Motor neuron (in vitro differentiated cells): ENCODE results near the gene ABR. TPM values are rescaled to one million over a fixed set of nuclear protein-coding genes. Genes with fewer than 3 reads are reported as not detected.

ENCODE experiments used
- ATAC-seq, 8 experiments: fragments of 200-7000 bp; cut with Tn5 transposase; replicated peaks in 6 of 8; 2 replicates each; pipeline ENCODE4 v1.8.0; 2021; ENCODE audit warnings: mild to moderate bottlenecking in 8 of 8, moderate library complexity in 8 of 8
- H3K27ac ChIP-seq, 2 donors: fragments of 250-450 bp; sonication (Bioruptor Pico); 2 replicates each; pipeline ENCODE4 v1.9.0; 2021; ENCODE audit warnings: antibody characterized with exemption in 2 of 2, mild to moderate bottlenecking in 2 of 2, moderate library complexity in 1 of 2
- H3K4me1 ChIP-seq, 2 donors: fragments of 250-450 bp; sonication (Bioruptor Pico); replicated peaks in 1 of 2; 2 replicates each; pipeline ENCODE4 v1.6.1; 2021; ENCODE audit warnings: antibody characterized with exemption in 2 of 2, mild to moderate bottlenecking in 2 of 2, moderate library complexity in 1 of 2
- H3K4me3 ChIP-seq, 5 donors: fragments of 250-450 bp; sonication (Bioruptor Pico); 2 replicates each; pipeline ENCODE4 v1.9.0; 2021; ENCODE audit warnings: antibody characterized with exemption in 5 of 5, mild to moderate bottlenecking in 5 of 5, moderate library complexity in 4 of 5
- WGBS, 10 experiments: fragments of 450-650 bp; shearing (Covaris generic); methylation state at CpG; one replicate each; pipeline ENCODE4 v1.0.0; 2022; 5-methylcytosine and 5-hydroxymethylcytosine counted together
- in situ Hi-C, 9 experiments: fragments of 400-800 bp; cut with MboI; loops; one replicate each; pipeline ENCODE4 v1.15.0; 2021; ENCODE audit warnings: low sequenced_read_pairs in 9 of 9, low pct_unique_long_range_greater_than_20kb in 2 of 9; ENCODE audit not compliant: unreplicated experiment in 9 of 9
- total RNA-seq, 8 experiments: library from RNA; unstranded; fragments of 300-600 nt; gene quantifications; 2 replicates each; pipeline versions ENCODE4 v1.2.3 to v1.2.4, GENCODE V29; 2022

ABR gene
- total RNA-seq, 8 experiments from 2014 or later: 21.4 to 87.4 (median 33.1) TPM

DNA sequence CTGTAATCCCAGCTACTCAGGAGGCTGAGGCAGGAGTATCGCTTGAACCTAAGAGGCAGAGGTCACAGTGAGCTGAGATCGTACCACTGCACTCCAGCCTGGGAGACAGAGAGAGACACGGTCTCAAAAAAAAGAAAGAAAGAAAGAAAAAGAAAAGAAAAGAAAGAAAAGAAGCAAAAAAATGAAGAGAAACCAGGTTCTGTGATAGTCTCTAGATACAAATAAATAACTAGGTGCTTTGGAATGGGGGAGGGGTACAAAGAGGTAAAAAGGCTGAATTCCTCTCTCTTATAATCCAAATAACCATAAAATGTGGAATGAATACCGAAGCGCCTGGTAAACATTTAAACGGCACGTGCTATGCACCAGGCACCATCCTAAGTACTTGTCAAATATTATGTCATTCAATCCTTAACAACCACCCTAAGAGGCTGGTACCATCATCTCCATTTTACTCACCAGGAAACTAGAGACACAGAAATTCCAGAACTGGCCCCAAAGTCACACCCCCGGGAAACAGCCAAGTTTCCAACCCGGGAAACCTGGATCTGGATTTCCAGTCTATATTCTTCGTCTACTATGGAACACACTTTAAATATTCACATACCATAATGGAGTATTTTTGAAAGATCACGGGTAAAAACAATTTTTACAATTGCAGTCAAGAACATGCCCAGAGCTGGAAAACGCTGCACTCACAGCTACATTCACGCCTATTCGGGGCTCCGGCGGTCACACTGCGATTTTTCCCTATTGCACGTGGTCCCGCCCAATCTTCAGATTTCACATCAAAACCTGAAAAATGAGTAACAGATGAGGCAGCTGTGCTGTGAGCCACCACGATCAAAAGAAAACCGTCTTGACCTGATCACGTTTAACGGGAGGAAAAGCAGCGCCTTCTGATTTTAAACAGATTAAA lies 210.7 kb downstream of the ABR start:
- in situ Hi-C loops: loop anchor here in 1 of 9 experiments (10.0 kb wide), 1 partner anchor 164 kb away; no protein-coding TSS in a partner anchor
- Histone ChIP-seq H3K4me3 (no peak overlapping the region), H3K4me1 (peaks cover 33 to 35% of the 10 kb centered on the region in 2 donors), H3K27ac (peak overlapping the region in 1 of 2 donors; percentile 31)
- 13 to 97% (median 88%) methylated on average over 7 to 18 of the region's 24 CpGs for WGBS, 10 experiments
- ATAC-seq: peak in 5 of 8 experiments; percentile 25 to 86 (median 63)

DNA sequence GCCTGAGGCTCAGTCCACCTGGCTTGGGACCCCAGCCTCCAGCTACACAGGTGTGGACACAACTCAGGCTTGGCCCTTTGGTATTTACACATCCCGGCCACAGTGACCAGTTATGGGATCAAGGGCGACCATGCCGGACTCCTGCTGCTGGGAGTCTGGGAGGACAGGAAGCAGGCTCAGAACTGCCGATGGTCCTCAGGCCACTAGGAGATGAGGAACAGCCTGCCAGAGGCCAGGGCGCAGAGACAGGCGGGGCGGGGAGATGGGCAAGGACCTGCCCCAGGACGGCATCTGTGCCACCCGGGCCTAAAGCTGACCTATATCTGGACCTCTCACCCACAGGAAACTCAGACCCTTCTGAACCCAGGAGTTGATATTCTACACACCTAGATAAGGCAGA lies 212.7 kb downstream of the ABR start:
- no peak overlapping the region for H3K27ac ChIP-seq
- in situ Hi-C loops: loop anchor here in 1 of 9 experiments (10.0 kb wide), 1 partner anchor 162 kb away; no protein-coding TSS in a partner anchor
- 94 to 100% (median 100%) methylated on average over 1 to 6 of the region's 9 CpGs; no CpG with 5 or more reads in 5 of the 10 experiments for WGBS, 10 experiments
- no peak overlapping the region for H3K4me3 ChIP-seq
- no peak for ATAC-seq
- H3K4me1 ChIP-seq: peaks cover 51 to 53% of the 10 kb centered on the region in 2 donors

DNA sequence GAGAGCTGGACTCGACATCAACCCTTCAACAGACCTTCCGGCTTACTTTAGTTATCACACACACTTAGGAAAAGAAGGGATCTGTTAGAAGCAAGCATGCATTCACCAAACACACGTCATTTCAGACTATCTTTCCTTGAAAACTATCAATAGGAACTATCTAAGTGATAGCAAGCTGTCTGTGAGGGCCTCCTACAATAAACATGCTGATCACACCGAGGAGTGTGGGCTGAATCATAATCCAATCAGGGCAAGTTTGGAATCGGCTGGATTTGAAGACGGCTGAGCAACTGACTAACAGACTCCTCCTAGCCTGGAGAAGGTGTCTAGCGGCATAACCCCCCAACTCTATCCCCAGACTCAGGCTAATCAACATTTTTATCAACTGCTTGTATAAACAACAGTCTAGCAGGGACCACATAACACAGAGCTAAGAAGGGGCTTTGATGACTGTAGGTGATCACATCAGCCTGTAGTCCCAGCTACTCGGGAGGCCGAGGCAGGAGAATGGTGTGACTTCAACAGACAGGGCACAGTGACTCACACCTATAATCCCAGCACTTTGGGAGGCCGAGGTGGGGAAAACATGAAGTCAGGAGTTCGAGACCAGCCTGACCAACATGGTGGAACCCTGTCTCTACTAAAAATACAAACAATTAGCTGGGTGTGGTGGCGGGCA lies 214.3 kb downstream of the ABR start:
- Histone ChIP-seq H3K4me1 (peaks cover 51 to 52% of the 10 kb centered on the region in 2 donors), H3K27ac (peak overlapping the region in 1 of 2 donors; percentile 27), H3K4me3 (no peak overlapping the region)
- peak in 5 of 8 experiments; percentile 14 to 31 (median 25) for ATAC-seq
- in situ Hi-C loops: loop anchor here in 1 of 9 experiments (10.0 kb wide), 1 partner anchor 161 kb away; no protein-coding TSS in a partner anchor
- 27 to 97% (median 76%) methylated on average over 1 to 12 of the region's 12 CpGs for WGBS, 10 experiments

DNA sequence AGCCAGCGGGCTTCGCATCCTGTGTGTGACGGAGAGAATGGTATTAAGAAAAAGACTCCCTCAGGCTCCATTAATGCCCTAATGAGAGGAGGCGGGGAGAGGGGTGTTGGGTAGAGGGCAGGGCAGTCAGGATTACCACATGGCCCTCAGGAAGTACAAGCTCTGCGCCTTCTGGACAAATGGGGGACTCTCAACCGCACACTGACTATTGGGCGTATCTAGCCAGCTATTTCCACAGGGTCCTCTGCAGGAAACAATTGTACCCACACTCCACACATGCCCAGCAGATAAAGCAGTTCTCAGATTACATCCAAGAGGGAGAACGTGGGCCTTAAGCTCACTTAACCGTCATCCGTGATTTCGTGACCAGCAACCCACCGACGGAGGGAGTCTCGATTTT lies 214.9 kb downstream of the ABR start:
- Histone ChIP-seq H3K27ac (peak overlapping the region; percentile 27 to 28), H3K4me3 (no peak overlapping the region)

DNA sequence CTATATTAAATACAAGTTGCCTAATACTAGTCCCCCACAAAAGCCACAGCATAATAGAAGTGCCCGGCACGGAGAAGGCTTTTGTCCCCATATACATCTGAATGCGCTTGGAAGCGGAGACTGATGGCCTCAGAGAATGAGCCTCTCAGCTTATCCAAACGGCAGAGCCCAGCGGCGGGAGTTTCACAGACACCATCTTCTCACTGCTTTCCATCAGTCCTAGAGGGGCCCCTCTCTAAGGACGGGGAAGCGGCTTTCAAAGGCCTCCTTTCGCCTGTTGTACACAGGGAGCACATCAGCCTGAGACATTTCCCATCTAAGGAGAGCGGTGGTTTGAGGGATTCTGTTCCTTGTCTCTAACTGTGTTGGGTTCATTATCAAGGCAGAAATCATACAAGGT lies 217.1 kb downstream of the ABR start:
- H3K4me3 ChIP-seq: peak overlapping the region in 2 of 5 donors; percentile 7 to 8
- peak in 5 of 8 experiments; percentile 77 to 87 (median 80) for ATAC-seq
- H3K27ac ChIP-seq: peak overlapping the region; percentile 31 to 74
- in situ Hi-C loops: loop anchor here in 1 of 9 experiments (10.0 kb wide), 1 partner anchor 158 kb away; no protein-coding TSS in a partner anchor
- 0 to 100% (median 58%) methylated on average over 1 to 3 of the region's 11 CpGs; no CpG with 5 or more reads in 5 of the 10 experiments for WGBS, 10 experiments
- H3K4me1 ChIP-seq: peaks cover 37 to 41% of the 10 kb centered on the region in 2 donors

More for the DNA sequence above, 214.9 kb downstream of the ABR start:
- peaks cover 46% of the 10 kb centered on the region in 2 donors for H3K4me1 ChIP-seq
- WGBS, 10 experiments: 30 to 95% (median 56%) methylated on average over 2 to 10 of the region's 14 CpGs; no CpG with 5 or more reads in 3 of the 10 experiments
- in situ Hi-C loops: loop anchor here in 1 of 9 experiments (10.0 kb wide), 1 partner anchor 160 kb away; no protein-coding TSS in a partner anchor
- peak in 5 of 8 experiments; percentile 5 to 42 (median 35) for ATAC-seq

DNA sequence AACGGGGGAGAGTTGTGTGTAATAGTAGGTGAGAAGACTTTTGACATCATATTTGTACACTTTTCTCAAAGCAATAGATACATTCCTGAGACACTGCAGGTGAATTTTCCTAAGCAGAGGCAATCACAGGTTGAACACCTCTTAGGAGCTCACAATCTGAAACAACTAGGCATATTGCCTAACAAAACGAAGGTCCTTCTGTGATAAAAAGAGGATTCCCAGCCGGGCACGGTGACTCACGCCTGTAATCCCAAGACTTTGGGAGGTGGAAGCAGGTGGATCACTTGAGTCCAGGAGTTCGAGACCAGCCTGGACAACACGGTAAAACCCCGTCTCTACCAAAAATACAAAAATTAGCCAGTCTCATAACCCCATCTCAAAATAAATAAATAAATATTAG lies 217.6 kb downstream of the ABR start:
- peak overlapping the region; percentile 33 to 74 for H3K27ac ChIP-seq
- 42 to 97% (median 83%) methylated on average over 1 to 5 of the region's 8 CpGs; no CpG with 5 or more reads in 3 of the 10 experiments for WGBS, 10 experiments
- peaks cover 39 to 43% of the 10 kb centered on the region in 2 donors for H3K4me1 ChIP-seq
- ATAC-seq: no peak
- H3K4me3 ChIP-seq: no peak overlapping the region
- in situ Hi-C loops: loop anchor here in 1 of 9 experiments (10.0 kb wide), 1 partner anchor 157 kb away; no protein-coding TSS in a partner anchor

DNA sequence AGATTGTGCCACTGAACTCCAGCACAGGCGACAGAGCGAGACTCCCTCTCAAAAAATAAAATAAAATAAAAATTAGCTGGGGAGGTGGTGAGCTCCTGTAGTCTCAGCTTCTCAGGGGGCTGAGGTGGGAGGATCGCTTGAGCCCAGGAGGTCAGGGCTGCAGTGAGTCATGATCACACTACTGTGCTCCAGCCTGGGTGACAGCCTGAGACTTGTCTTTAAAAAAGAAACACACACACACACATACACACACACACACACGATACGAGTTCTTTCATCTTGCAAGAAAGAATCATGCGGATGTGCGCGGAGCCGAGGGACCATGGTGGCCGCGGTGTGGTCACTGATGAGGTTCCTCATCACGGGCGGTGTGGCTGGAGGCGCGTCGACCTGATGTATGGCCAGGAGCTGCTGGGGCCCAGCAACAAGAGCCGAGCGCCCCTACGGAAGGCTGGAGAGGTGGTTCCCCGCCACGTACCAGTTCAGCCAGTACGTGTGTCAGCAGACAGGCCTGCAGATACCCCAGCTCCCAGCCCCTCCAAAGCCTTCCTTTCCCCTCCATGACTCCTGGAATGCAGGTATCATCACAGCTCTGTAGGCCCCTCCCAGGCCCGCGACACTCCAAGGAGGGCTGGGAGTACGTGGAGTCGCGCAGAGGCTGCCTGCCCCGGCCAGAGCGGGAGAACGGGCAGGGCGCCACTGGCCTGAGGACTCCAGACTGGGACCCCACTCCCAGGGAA lies 220.9 kb downstream of the ABR start:
- Histone ChIP-seq H3K27ac (peak overlapping the region in 1 of 2 donors; percentile 46), H3K4me3 (no peak overlapping the region), H3K4me1 (peaks cover 27 to 32% of the 10 kb centered on the region in 2 donors)
- 80 to 100% (median 100%) methylated on average over 1 to 6 of the region's 31 CpGs; no CpG with 5 or more reads in 3 of the 10 experiments for WGBS, 10 experiments
- in situ Hi-C loops: no loop called here
- peak in 4 of 8 experiments; percentile 39 to 55 (median 46) for ATAC-seq

DNA sequence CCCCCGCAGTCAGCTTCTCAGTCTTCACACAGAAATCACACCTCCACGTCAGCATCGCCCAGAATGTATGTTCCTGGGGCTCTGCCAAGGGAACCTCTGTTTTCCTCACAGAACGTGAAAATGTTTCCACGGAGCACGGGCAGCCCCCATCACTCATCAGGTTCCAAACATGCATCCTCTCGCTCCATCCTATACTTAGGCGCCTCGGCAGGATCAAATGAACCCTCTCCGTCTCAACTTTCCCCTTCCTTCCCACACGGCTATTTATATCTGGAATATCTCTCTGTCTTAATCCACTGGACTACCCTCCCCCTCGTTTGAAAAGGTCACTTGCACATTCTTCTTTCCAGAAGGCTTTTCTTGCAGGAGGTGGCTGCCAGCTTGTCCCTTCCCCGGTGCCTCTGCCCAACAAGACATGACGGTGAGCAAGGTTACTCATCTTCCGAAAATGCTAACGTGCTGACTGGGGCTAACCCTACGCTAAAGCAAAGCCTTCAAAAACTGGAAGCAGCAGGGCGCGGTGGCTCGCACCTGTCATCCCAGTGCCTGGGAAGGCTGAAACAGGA lies 221.8 kb downstream of the ABR start:
- H3K4me1 ChIP-seq: peaks cover 19 to 23% of the 10 kb centered on the region in 2 donors
- in situ Hi-C loops: no loop called here
- WGBS, 10 experiments: 81 to 100% (median 93%) methylated on average over 1 to 15 of the region's 20 CpGs; no CpG with 5 or more reads in 2 of the 10 experiments

DNA sequence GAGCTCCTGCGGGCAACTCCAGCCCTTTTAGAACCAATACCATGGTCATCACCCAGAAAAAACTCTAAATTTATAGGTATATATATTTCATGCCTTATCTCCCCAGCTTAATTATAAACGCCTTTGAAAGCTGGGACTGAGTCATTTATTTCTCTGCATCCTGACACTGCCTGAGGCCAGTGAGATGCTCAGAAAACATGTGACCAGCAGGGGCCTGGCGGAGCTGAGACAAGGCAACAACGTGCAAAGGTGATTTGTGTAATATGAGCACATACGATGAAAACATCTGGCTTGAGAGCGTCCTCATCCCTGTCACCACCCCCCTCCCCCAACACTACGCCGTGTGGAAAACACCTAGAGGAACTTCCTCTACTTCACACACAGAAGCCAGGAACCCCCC lies 222.9 kb downstream of the ABR start:
- WGBS, 10 experiments: 40 to 100% (median 57%) methylated on average over 1 to 5 of the region's 8 CpGs; no CpG with 5 or more reads in 2 of the 10 experiments
- peaks cover 10 to 13% of the 10 kb centered on the region in 2 donors for H3K4me1 ChIP-seq
- ATAC-seq: peak in 7 of 8 experiments; percentile 19 to 90 (median 85)

More for the DNA sequence above, 221.8 kb downstream of the ABR start:
- Histone ChIP-seq H3K27ac (peak overlapping the region; percentile 21 to 57), H3K4me3 (no peak overlapping the region)
- ATAC-seq: no peak

DNA sequence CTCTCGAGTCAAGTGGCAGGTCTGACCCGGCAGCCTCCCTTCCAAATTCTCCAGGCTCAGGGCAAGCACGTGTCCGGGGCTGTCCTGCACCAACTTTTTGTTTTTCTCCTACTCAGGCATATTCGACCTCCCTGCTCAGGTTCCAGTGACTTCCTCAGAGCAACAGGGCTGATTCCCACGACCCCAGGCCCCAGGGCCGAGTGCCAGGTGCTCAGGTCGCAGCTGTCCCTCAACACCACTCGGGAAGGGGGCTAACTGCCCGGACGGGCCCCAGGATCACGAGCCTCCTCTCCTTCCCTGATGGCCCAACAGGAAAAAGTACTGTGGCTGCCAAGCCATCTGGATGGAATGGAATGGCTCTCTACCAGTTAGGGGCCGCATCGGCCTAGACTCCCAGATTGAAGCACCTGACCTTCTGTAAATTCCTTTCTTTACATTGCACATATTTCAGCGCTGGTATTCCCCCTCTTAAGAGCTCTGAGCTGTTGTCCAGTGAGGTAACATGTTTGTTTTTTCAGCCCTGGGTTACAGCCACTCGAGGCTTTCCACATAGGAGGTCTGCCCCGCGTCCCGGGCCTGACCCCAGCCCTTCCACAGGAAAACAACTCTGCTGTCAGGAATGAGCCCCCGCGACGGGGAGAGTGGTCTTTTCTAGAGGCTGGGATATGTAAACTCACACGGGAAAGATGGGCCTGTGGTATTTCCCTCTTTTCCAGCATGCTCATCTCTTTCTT lies 225.2 kb downstream of the ABR start:
- Histone ChIP-seq H3K27ac (peak overlapping the region in 1 of 2 donors; percentile 9), H3K4me1 (peaks cover 28 to 31% of the 10 kb centered on the region in 2 donors), H3K4me3 (no peak overlapping the region)
- WGBS, 10 experiments: 0 to 78% (median 44%) methylated on average over 1 to 8 of the region's 23 CpGs; no CpG with 5 or more reads in 1 of the 10 experiments
- ATAC-seq: peak in 3 of 8 experiments; percentile 2 to 64 (median 48)
- in situ Hi-C loops: no loop called here

More for the DNA sequence above, 222.9 kb downstream of the ABR start:
- H3K4me3 ChIP-seq: no peak overlapping the region
- H3K27ac ChIP-seq: peak overlapping the region in 1 of 2 donors; percentile 58
- in situ Hi-C loops: no loop called here

DNA sequence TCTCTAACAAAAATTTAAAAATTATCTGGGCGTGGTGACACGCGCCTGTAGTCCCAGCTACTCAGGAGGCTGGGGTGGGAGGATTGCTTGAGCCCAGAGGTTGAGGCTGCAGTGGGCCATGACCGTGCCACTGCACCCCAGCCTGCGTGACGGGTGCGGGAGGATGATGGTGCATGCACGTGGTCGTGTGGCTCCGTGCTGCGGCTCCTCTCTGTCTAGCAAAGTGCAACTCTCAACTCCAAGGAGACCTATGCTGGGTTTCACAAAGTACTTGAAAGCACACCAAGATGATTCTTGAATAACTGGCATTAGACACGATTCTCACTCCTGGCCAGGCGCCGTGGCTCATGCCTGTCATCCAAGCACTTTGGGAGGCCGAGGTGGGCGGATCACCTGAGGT lies 226.0 kb downstream of the ABR start:
- Histone ChIP-seq H3K4me3 (no peak overlapping the region), H3K4me1 (peaks cover 29 to 31% of the 10 kb centered on the region in 2 donors), H3K27ac (no peak overlapping the region)
- WGBS, 10 experiments: 80 to 100% (median 90%) methylated on average over 1 to 9 of the region's 16 CpGs; no CpG with 5 or more reads in 5 of the 10 experiments
- no peak for ATAC-seq
- in situ Hi-C loops: no loop called here
